ENCODE measurements around the gene WNT5B.

- TF ChIP-seq, protein P1, sequence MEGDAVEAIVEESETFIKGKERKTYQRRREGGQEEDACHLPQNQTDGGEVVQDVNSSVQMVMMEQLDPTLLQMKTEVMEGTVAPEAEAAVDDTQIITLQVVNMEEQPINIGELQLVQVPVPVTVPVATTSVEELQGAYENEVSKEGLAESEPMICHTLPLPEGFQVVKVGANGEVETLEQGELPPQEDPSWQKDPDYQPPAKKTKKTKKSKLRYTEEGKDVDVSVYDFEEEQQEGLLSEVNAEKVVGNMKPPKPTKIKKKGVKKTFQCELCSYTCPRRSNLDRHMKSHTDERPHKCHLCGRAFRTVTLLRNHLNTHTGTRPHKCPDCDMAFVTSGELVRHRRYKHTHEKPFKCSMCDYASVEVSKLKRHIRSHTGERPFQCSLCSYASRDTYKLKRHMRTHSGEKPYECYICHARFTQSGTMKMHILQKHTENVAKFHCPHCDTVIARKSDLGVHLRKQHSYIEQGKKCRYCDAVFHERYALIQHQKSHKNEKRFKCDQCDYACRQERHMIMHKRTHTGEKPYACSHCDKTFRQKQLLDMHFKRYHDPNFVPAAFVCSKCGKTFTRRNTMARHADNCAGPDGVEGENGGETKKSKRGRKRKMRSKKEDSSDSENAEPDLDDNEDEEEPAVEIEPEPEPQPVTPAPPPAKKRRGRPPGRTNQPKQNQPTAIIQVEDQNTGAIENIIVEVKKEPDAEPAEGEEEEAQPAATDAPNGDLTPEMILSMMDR (conservative IDR thresholded peaks at IDR 0.05; ENCODE audit: low read length): no peak
- no peak for TF ChIP-seq EZH2phosphoT487 (IDR thresholded peaks at IDR 0.05; ENCODE audit: borderline replicate concordance, low read depth, low read length)
Observed at GRCh38 chr12:1613860-1614259, 15.2 kb upstream of the WNT5B start.
